T47D (cell line): ENCODE results near the gene KCNK5.

ENCODE experiments used
- DNase-seq, 2 experiments: peaks; one replicate each; pipeline versions ENCODE4 v3.0.0 to v3.0.0-alpha.2; 2011 to 2012; ENCODE audit warnings: low read depth in 1 of 2, low spot score in 1 of 2
- JUND ChIP-seq: IDR thresholded peaks from 2 replicates; pipeline ENCODE4 v1.6.1; 2012; ENCODE audit warnings: low read depth
- in situ Hi-C: cut with HindIII; loops from 2 replicates; pipeline ENCODE4 v1.10.0; 2016; ENCODE audit warnings: low sequenced_read_pairs, low pct_unique_long_range_greater_than_20kb

Gene KCNK5

DNA sequence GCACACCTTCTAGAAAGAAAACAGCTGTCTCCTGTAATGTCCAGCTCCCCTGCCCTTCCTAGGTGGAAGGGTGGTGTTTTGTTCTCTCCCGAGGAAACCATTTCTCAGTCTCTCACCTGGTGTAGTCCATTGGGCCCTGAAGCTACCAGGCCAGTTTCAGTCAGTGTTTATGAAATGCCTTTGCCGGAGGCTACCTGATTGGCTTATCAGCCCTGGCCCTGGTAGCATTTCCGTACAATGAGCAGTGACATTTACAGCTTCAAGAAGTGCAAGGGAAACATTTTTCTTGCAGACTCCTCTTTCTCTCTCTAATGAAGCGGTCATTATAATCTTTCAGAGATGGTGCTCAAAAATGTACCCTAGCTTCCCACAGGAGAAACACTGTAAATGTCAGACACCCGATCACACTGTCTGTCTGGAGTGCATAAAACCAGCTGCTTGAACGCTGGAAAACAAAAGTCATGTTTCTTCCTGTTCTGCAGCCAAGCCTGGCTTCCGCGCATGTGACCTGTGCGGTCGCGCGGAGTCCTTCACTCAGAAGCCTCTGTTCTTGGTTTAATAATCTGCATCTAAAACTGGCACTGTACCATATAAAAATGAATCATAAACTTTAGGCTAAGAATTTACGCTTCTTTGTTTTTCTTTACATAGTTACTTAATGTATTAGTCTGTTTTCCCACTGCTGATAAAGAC, 85.9 kb downstream of the KCNK5 start:
- in situ Hi-C loops = no loop called here
- DNase-seq = no peak
- no peak for TF ChIP-seq JUND

DNA sequence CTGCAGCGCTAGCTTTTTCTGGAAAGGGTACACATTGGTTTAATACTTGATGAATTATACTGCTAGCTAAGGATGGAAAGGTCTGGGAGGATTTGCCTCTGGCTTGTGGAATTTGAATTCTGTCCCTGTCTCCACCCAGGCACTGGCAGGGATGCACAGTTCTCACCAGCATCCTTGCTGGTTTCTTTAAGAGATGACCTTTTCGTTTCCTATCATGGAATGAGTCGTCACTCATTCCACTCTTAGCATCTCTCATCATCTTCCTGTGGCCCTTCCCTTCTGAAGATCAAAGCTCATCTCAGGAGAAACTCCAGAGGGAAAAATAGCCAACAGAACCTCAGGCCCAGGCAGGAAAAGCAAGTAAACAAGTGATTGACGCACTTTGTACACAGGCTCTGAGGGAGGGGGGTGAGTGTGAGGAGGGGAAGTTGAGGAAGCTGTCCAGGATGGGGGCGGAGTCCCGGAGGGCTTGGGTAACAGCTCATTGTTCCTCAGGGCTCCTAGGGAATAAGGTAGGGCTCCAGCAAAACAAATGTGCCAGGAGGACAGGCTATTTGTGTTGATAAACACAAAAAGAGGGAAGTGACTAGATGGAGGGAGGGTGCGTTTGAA, 88.6 kb downstream of the KCNK5 start:
- in situ Hi-C loops = no loop called here
- no peak for TF ChIP-seq JUND
- DNase-seq = no peak
